Gastrocnemius medialis (tissue), 4 donors: ENCODE measurements around the gene DUSP14. TPM values are rescaled to one million over a fixed set of nuclear protein-coding genes. Genes with fewer than 3 reads are reported as not detected.
"Not testable (repeated sequence)": the region's sequence is repeated elsewhere in the genome, so short reads cannot be mapped to it uniquely, and the experiment has no call there.

Experiments used
- ATAC-seq, 2 donors: fragments of 150-250 bp; one replicate each; pipeline ENCODE4 v1.9.1; 2016
- DNase-seq, 2 donors: peaks; one replicate each; pipeline ENCODE4 v3.0.0-alpha.2; 2019
- H3K27ac ChIP-seq, 4 donors: fragments of 200-600 bp; sonication (generic); 1 replicate in 1 of 4; 2 replicates in 3 of 4; pipeline ENCODE4 v1.5.1; 2016 to 2018; ENCODE audit warnings: mild to moderate bottlenecking in 2 of 4, moderate library complexity in 1 of 4
- H3K27me3 ChIP-seq, 3 donors: fragments of 200-600 bp; sonication (generic) in 2 of 3; 1 replicate in 1 of 3; 2 replicates in 2 of 3; pipeline versions ENCODE4 v1.5.1 to v1.6.0; 2016 to 2019; ENCODE audit warnings: mild to moderate bottlenecking in 1 of 3, moderate library complexity in 1 of 3
- H3K36me3 ChIP-seq, 2 donors: fragments of 200-600 bp; sonication (generic) in 1 of 2; one replicate each; pipeline ENCODE4 v1.5.1; 2017 to 2018
- H3K4me1 ChIP-seq, 2 donors: fragments of 200-600 bp; sonication (generic) in 1 of 2; one replicate each; pipeline ENCODE4 v1.5.1; 2016 to 2017; ENCODE audit warnings: mild to moderate bottlenecking in 2 of 2
- H3K4me3 ChIP-seq, 4 donors: fragments of 200-600 bp; sonication (generic) in 3 of 4; 1 replicate in 1 of 4; 2 replicates in 3 of 4; pipeline ENCODE4 v1.5.1; 2016 to 2019; ENCODE audit warnings: mild to moderate bottlenecking in 2 of 4
- H3K9me3 ChIP-seq, 3 donors: fragments of 200-600 bp; sonication (generic) in 2 of 3; 1 replicate in 1 of 3; 2 replicates in 2 of 3; pipeline ENCODE4 v1.5.1; 2016 to 2019
- CTCF ChIP-seq, 5 experiments: fragments of 450-650 bp in 3 of 5; fragments of 200-600 bp in 2 of 5; sonication (generic) in 2 of 5; IDR thresholded peaks in 4 of 5; conservative IDR thresholded peaks in 1 of 5; 1 replicate in 4 of 5; 2 replicates in 1 of 5; pipeline ENCODE4 v1.5.1; 2016 to 2019; ENCODE audit warnings: antibody characterized with exemption in 5 of 5, mild to moderate bottlenecking in 3 of 5, moderate library complexity in 3 of 5
- POLR2A ChIP-seq, 2 donors: fragments of 450-650 bp; IDR thresholded peaks; one replicate each; pipeline ENCODE4 v1.6.1; 2017; ENCODE audit warnings: antibody characterized with exemption in 2 of 2, mild to moderate bottlenecking in 2 of 2, moderate library complexity in 2 of 2
- in situ Hi-C, 4 donors: fragments of 200-750 bp; cut with MboI; loops; one replicate each; pipeline versions ENCODE4 v1.15.0 to v1.8.0; 2017; ENCODE audit warnings: low sequenced_read_pairs in 4 of 4
- intact Hi-C: fragments of 100-400 bp; cut with DNase I; formaldehyde crosslinking; loops from one replicate; pipeline ENCODE4 v1.15.1; 2023; ENCODE audit warnings: low total_unique reads
- total RNA-seq, 4 donors: library from RNA; depleted of rRNA; stranded (reverse); fragments of >200 nt; gene quantifications; one replicate each; pipeline versions ENCODE4 v1.1.0 to v1.2.3, GENCODE V29; 2016

Gene DUSP14
- total RNA-seq = 10 to 100 TPM; 10.2 to 15.1 (median 11.3) TPM

GRCh38 chr17:37489197-37490001 lies at the start of gene DUSP14:
DUSP14 (plus strand) TSS chr17:37489891; CDS start chr17:37512273, 22,382 bp downstream.
- no peak for TF ChIP-seq CTCF (IDR thresholded peaks at IDR 0.05 in 4 of 5, conservative IDR thresholded peaks at IDR 0.05 in 1 of 5)
- peak; percentile 75 to 82 for TF ChIP-seq POLR2A (IDR thresholded peaks at IDR 0.05)
- intact Hi-C loops = no loop called here
- H3K36me3 ChIP-seq = no peaks in the 10 kb centered on the region
- peak within 1 kb of the TSS; percentile 94 to 99 (median 97) for H3K27ac ChIP-seq
- no peaks in the 10 kb centered on the region for H3K9me3 ChIP-seq
- ATAC-seq = peak; percentile 69 to 73
- in situ Hi-C loops = no loop called here
- DNase-seq = peak; percentile 69 to 82
- peaks cover 22 to 29% of the 10 kb centered on the region in 2 donors for H3K4me1 ChIP-seq
- H3K27me3 ChIP-seq = no peaks in the 10 kb centered on the region
- H3K4me3 ChIP-seq = peak within 1 kb of the TSS; percentile 79 to 96 (median 88)

GRCh38 chr17:37440424-37440823 lies 49.3 kb upstream of the DUSP14 start:
- Histone ChIP-seq H3K27me3 (no peaks in the 10 kb centered on the region), H3K27ac (no peak overlapping the region), H3K36me3 (peaks cover 5 to 72% of the 10 kb centered on the region in 2 donors), H3K9me3 (no peaks in the 10 kb centered on the region), H3K4me3 (no peak overlapping the region), H3K4me1 (no peaks in the 10 kb centered on the region)
- DNase-seq = no peak
- no peak for TF ChIP-seq POLR2A (IDR thresholded peaks at IDR 0.05)
- TF ChIP-seq CTCF (IDR thresholded peaks at IDR 0.05 in 4 of 5, conservative IDR thresholded peaks at IDR 0.05 in 1 of 5) = no peak
- in situ Hi-C loops (no loop called here), intact Hi-C loops (no loop called here)
- ATAC-seq = no peak

- H3K4me1 ChIP-seq, H3K4me3 ChIP-seq, H3K27me3 ChIP-seq, DNase-seq, intact Hi-C loops, H3K27ac ChIP-seq, ATAC-seq, in situ Hi-C loops, H3K9me3 ChIP-seq: not testable (repeated sequence)
- H3K36me3 ChIP-seq = peaks cover 5 to 82% of the 10 kb centered on the region in 2 donors
Measured at GRCh38 chr17:37441369-37442014, 48.2 kb upstream of the DUSP14 start.

- no peaks in the 10 kb centered on the region for H3K27me3 ChIP-seq
- no peak overlapping the region for H3K27ac ChIP-seq
- H3K9me3 ChIP-seq = no peaks in the 10 kb centered on the region
- H3K36me3 ChIP-seq = peaks cover 5 to 65% of the 10 kb centered on the region in 2 donors
- TF ChIP-seq POLR2A (IDR thresholded peaks at IDR 0.05) = no peak
- no peak for TF ChIP-seq CTCF (IDR thresholded peaks at IDR 0.05 in 4 of 5, conservative IDR thresholded peaks at IDR 0.05 in 1 of 5)
- no peak for ATAC-seq
- DNase-seq = no peak
- H3K4me3 ChIP-seq = no peak overlapping the region
- intact Hi-C loops (no loop called here), in situ Hi-C loops (no loop called here)
- no peaks in the 10 kb centered on the region for H3K4me1 ChIP-seq
Measured at GRCh38 chr17:37446027-37446426, 43.7 kb upstream of the DUSP14 start.

- H3K27ac ChIP-seq = no peak overlapping the region
- H3K27me3 ChIP-seq = no peaks in the 10 kb centered on the region
- H3K9me3 ChIP-seq = no peaks in the 10 kb centered on the region
- intact Hi-C loops = no loop called here
- H3K4me3 ChIP-seq = no peak overlapping the region
- in situ Hi-C loops = no loop called here
- ATAC-seq (peak in 1 of 2 donors; percentile 39), DNase-seq (no peak)
- TF ChIP-seq CTCF (IDR thresholded peaks at IDR 0.05 in 4 of 5, conservative IDR thresholded peaks at IDR 0.05 in 1 of 5) (no peak), POLR2A (IDR thresholded peaks at IDR 0.05) (no peak)
- peaks cover 4 to 51% of the 10 kb centered on the region in 2 donors for H3K36me3 ChIP-seq
- H3K4me1 ChIP-seq = peaks cover 0 to 7% of the 10 kb centered on the region in 2 donors
Measured at GRCh38 chr17:37447641-37448040, 42.0 kb upstream of the DUSP14 start.
